NB4 (cell line): ENCODE data around the gene COL5A1.

Experiments used
- DNase-seq: peaks from one replicate; pipeline ENCODE4 v3.0.0; 2010; ENCODE audit warnings: low read depth
- H3K4me3 ChIP-seq: one replicate; pipeline ENCODE4 v1.5.1; 2011; ENCODE audit warnings: mild to moderate bottlenecking, low read depth, low read length, moderate library complexity
- MYC ChIP-seq: IDR thresholded peaks from 2 replicates; pipeline ENCODE4 v1.6.1; 2011; ENCODE audit warnings: low read depth, low read length
- POLR2A ChIP-seq: IDR thresholded peaks from 2 replicates; pipeline ENCODE4 v1.6.1; 2011; ENCODE audit warnings: mild to moderate bottlenecking; ENCODE audit not compliant: insufficient read length; ENCODE audit errors: extremely low read depth
- TF ChIP-seq, protein P1 (sequence below): IDR thresholded peaks from 2 replicates; pipeline ENCODE4 v1.6.1; 2011; ENCODE audit warnings: low read depth, low read length
- TF ChIP-seq, protein P2 (sequence below): IDR thresholded peaks from one replicate; pipeline ENCODE4 v1.5.1; 2012; ENCODE audit warnings: low read depth, low read length

COL5A1 gene

DNA sequence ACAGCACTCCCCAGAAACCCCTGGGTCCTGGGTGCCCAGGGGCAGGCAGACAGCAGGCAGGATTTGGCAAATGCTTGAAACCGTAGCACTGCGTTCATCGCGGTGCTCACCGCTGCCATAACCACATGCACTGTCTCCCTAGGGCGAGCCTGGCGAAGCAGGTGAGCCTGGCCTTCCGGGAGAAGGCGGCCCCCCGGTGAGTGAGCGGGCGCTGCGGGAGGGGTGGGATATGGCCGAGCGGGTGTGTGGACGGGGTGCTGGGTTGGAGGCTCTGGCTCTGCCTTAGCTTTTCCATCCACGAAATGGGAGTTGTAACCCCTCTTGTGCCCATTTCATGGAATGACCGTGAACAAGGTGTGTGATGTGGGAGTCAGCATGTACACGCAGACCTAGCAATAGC, 172.2 kb downstream of the COL5A1 start:
- no peak overlapping the region for H3K4me3 ChIP-seq
- DNase-seq, result no peak
- TF ChIP-seq POLR2A (no peak), MYC (no peak)
- TF ChIP-seq, protein P1, sequence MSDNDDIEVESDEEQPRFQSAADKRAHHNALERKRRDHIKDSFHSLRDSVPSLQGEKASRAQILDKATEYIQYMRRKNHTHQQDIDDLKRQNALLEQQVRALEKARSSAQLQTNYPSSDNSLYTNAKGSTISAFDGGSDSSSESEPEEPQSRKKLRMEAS, result no peak
- TF ChIP-seq, protein P2, sequence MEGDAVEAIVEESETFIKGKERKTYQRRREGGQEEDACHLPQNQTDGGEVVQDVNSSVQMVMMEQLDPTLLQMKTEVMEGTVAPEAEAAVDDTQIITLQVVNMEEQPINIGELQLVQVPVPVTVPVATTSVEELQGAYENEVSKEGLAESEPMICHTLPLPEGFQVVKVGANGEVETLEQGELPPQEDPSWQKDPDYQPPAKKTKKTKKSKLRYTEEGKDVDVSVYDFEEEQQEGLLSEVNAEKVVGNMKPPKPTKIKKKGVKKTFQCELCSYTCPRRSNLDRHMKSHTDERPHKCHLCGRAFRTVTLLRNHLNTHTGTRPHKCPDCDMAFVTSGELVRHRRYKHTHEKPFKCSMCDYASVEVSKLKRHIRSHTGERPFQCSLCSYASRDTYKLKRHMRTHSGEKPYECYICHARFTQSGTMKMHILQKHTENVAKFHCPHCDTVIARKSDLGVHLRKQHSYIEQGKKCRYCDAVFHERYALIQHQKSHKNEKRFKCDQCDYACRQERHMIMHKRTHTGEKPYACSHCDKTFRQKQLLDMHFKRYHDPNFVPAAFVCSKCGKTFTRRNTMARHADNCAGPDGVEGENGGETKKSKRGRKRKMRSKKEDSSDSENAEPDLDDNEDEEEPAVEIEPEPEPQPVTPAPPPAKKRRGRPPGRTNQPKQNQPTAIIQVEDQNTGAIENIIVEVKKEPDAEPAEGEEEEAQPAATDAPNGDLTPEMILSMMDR, result no peak

DNA sequence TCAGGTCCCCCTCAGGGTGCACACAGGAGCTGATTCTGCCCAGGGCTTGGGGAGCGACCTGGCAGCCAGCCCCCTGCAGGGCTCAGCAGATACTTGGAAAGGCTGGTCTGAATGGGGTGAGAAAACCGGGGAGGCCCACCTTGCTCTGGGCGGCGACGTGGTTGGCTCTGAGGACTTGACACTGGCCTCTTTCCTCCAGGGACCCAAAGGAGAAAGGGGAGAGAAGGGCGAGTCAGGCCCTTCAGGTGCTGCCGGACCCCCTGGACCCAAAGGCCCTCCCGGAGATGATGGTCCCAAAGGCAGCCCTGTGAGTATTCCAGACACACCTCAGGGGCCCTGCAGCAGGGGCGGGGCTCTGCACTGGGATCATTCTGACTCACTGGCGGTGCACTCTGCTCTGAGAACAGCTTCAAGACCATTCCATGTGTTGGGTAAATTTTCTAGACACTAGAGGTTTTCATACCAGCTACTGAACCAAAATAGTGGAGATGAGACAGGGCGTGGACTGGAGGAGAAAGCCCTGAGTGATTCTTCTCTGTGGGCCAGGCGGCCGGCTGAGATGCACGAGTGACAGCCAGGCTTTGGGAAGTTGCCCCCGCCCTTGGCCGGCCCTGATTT, 173.1 kb downstream of the COL5A1 start:
- DNase-seq, result no peak
- TF ChIP-seq, protein P2, result no peak
- TF ChIP-seq POLR2A (no peak), MYC (no peak)
- TF ChIP-seq, protein P1, result no peak
- H3K4me3 ChIP-seq, result no peak overlapping the region

DNA sequence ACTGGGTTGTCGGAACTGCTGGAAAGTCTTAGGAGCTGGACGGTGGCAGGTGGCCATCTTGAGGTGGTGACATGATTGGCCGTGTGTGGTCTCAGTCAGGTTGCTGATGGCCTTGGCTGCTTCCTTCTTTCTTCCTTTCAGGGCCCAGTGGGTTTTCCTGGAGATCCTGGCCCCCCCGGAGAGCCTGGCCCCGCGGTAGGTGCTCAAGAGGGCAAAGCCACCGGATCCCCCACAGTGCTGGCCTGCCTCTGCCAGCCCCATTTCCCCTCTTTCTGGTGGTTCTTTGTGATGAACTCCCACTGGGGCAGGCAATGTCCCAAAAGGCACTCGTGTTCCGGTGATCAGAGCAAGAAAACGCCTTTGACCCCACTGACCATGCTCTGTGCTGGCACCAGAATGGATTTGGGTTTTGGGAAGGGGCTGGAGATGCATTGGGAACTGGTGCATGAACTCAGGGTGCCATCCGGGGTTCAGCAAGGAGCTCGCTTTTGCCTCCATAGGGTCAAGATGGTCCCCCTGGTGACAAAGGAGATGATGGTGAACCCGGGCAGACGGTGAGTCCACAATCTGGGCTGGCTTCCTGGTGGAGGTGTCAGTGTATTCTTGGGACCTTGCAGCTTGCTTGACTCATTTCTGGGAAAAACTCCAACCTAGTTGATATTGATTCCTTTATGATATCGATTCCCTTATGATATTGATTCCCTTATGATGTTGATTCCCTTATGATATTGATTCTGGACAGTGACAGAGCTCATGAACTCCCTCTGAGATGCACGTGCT, 174.0 kb downstream of the COL5A1 start:
- no peak overlapping the region for H3K4me3 ChIP-seq
- TF ChIP-seq, protein P2, result no peak
- TF ChIP-seq, protein P1, result no peak
- TF ChIP-seq MYC, result no peak
- no peak for TF ChIP-seq POLR2A
- DNase-seq, result no peak

DNA sequence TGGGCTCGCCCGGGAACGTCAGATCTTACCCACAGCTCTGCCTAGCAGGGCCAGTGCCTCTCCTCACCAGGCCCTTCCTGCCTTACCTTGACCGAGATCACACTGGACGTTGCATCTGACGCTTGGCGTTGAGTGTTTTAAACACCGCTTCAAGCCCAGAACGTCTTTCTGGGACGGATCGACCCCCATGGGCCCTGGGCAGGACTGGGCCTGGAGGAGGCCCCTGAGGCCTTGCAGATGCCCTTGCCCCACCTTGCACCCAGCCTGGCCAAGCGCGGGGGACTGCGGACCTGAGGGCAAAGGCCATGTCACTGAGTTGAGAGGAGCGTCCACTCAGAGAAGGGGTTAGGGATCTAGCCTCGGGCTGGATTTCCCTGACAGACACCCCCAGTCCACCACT, 174.7 kb downstream of the COL5A1 start:
- H3K4me3 ChIP-seq, result no peak overlapping the region
- no peak for DNase-seq
- TF ChIP-seq, protein P1, result no peak
- no peak for TF ChIP-seq MYC
- TF ChIP-seq, protein P2, result no peak
- no peak for TF ChIP-seq POLR2A

DNA sequence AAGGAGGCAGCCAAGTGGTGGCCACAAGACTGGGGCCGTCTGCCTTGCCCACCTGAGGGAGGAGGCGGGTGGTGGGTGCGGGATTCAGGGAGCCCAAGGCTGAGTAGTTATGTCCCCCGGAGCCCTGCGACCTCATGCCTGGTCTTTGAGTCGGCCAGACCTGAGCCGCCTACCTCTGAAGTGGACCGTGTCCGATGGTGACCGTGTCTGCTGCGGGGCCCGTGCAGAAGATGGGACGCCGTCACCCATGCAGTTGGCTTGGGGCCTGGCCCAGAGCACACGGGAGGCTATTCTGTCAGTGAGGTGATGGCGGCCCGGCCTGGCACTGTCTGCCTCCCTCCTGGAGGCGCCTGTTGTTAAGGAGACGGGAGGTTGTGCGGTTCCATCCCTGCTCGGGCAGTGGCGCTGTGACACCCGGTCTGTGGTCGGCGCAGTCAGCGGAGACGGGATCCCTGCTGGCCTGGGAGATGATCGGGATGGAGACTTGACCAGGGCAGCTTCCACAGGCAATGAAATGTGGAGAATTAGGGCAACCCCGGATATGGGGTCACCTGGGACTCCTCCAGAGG, 176.5 kb downstream of the COL5A1 start:
- DNase-seq, result no peak
- H3K4me3 ChIP-seq, result no peak overlapping the region
- TF ChIP-seq, protein P1, result no peak
- TF ChIP-seq POLR2A (no peak), MYC (no peak)
- TF ChIP-seq, protein P2, result no peak
